ENCODE data around the gene GPR82. TPM values are rescaled to one million over a fixed set of nuclear protein-coding genes. Genes with fewer than 3 reads are reported as not detected.
"Not testable (repeated sequence)": the region's sequence is repeated elsewhere in the genome, so short reads cannot be mapped to it uniquely, and the experiment has no call there.

The GPR82 gene
- total RNA-seq = under 1 TPM in 1 of 2 donors, not detected in 1; 0.52 TPM

DNA sequence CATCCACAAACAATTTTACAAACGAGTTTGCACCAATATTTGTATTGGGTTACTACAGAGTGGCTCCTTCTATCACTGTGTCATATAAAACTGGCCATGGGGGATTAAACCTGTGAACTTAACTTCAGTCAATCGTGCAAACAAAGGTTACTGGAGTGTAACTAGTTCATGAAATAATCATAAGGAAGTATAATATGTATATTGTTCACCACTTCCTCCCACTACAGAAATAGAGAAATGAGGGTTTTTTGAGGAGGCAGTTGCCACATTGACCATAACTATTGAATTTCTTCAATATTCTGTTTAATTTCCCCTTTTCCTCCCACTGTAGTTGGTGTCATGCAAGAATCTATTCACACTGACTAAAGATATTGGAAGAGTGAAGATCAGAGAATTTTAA is at the start of gene GPR82:
Gene GPR82, plus strand, starts transcription at position 356 of the 400 bp plus-strand sequence. CDS start 2,846 bp downstream, outside the sequence.
- ATAC-seq = no peak
- H3K36me3 ChIP-seq (replicated peaks in 1 of 2; ENCODE audit: insufficient read depth in 1 of 2, low read depth in 2 of 2) = no peaks in the 10 kb centered on the region
- 46 to 49% methylated on average over 2 of the region's 2 CpGs for WGBS, 2 donors

GRCh38 chrX:41676361-41676760 is 47.6 kb upstream of the GPR82 start:
- H3K4me1 ChIP-seq; intact Hi-C loops (cut with DNase I); H3K27me3 ChIP-seq; DNase-seq; H3K9me3 ChIP-seq; ATAC-seq; H3K27ac ChIP-seq; H3K4me3 ChIP-seq; H3K36me3 ChIP-seq (replicated peaks in 1 of 2; ENCODE audit: insufficient read depth in 1 of 2, low read depth in 2 of 2): not testable (repeated sequence)
- 96 to 99% methylated on average over 11 to 14 of the region's 15 CpGs for WGBS, 2 donors

More for the DNA sequence above, at the start of gene GPR82:
- Histone ChIP-seq H3K4me1 (no peaks in the 10 kb centered on the region), H3K9me3 (no peaks in the 10 kb centered on the region), H3K4me3 (no peak within 1 kb of the TSS), H3K27ac (no peak within 1 kb of the TSS), H3K27me3 (no peaks in the 10 kb centered on the region)
- intact Hi-C loops (cut with DNase I) = no loop called here
- no peak for TF ChIP-seq POLR2A (IDR thresholded peaks at IDR 0.05)
- TF ChIP-seq, protein P1, sequence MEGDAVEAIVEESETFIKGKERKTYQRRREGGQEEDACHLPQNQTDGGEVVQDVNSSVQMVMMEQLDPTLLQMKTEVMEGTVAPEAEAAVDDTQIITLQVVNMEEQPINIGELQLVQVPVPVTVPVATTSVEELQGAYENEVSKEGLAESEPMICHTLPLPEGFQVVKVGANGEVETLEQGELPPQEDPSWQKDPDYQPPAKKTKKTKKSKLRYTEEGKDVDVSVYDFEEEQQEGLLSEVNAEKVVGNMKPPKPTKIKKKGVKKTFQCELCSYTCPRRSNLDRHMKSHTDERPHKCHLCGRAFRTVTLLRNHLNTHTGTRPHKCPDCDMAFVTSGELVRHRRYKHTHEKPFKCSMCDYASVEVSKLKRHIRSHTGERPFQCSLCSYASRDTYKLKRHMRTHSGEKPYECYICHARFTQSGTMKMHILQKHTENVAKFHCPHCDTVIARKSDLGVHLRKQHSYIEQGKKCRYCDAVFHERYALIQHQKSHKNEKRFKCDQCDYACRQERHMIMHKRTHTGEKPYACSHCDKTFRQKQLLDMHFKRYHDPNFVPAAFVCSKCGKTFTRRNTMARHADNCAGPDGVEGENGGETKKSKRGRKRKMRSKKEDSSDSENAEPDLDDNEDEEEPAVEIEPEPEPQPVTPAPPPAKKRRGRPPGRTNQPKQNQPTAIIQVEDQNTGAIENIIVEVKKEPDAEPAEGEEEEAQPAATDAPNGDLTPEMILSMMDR (IDR thresholded peaks at IDR 0.05) = no peak
- DNase-seq = no peak

DNA sequence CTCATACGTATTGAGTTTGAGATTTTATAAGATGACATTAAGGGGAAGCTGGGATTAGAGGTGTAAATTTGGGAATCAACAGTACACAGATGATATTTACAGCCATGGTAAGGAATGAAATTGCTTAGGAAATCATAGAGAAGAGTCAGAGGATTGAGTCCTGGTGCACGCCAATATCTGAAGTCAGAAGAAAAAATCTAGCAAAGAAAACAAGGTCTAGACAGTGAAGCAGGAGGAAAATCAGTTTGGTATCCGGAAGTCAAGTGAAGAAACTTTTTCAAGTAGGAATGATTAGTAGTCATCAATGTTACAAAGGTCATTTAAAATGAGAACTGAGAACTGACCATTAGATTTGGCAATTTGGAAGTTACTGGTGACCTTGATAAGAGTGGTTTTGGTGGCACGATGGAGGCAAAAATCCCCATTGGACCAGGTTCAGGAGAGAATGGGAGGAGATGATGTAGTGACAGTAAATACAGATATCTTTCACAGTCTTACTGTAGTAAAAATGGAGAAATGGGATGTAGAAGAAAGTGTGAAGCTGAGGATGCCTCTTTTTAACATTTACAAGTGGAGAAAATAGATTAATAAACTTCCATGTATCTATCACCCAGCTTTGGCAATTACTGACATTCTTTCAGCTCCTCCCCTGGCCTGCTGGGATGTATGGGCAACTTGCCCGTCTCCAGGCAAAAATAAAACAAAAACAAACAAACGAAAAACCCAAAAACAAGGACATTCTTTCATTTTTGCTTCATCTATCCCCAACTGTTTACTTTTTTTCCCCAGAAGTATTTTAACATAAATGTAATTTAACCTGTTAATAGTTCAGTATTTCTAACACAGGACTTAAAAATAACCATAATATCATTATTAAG is 46.6 kb upstream of the GPR82 start:
- ATAC-seq (no peak), DNase-seq (no peak)
- H3K36me3 ChIP-seq (replicated peaks in 1 of 2; ENCODE audit: insufficient read depth in 1 of 2, low read depth in 2 of 2) = no peaks in the 10 kb centered on the region
- intact Hi-C loops (cut with DNase I) = no loop called here
- H3K4me3 ChIP-seq = no peak overlapping the region
- no peaks in the 10 kb centered on the region for H3K9me3 ChIP-seq
- H3K27ac ChIP-seq = no peak overlapping the region
- no peaks in the 10 kb centered on the region for H3K4me1 ChIP-seq
- TF ChIP-seq POLR2A (IDR thresholded peaks at IDR 0.05) = no peak
- TF ChIP-seq, protein P1 (IDR thresholded peaks at IDR 0.05) = no peak
- H3K27me3 ChIP-seq = no peaks in the 10 kb centered on the region
- WGBS, 2 donors = 67 to 73% methylated on average over 4 to 6 of the region's 6 CpGs

GRCh38 chrX:41684138-41684537 is 39.8 kb upstream of the GPR82 start:
- DNase-seq = peak; percentile 38 to 74 (median 66)
- Histone ChIP-seq H3K27me3 (no peaks in the 10 kb centered on the region), H3K4me1 (peaks cover 8% of the 10 kb centered on the region), H3K36me3 (replicated peaks in 1 of 2; ENCODE audit: insufficient read depth in 1 of 2, low read depth in 2 of 2) (no peaks in the 10 kb centered on the region), H3K4me3 (no peak overlapping the region), H3K27ac (no peak overlapping the region), H3K9me3 (no peaks in the 10 kb centered on the region)
- intact Hi-C loops (cut with DNase I) = no loop called here
- peak; percentile 45 for ATAC-seq
- TF ChIP-seq, protein P1 (IDR thresholded peaks at IDR 0.05) = no peak
- no peak for TF ChIP-seq POLR2A (IDR thresholded peaks at IDR 0.05)
- WGBS, 2 donors = 8 to 12% methylated on average over 3 of the region's 3 CpGs

DNA sequence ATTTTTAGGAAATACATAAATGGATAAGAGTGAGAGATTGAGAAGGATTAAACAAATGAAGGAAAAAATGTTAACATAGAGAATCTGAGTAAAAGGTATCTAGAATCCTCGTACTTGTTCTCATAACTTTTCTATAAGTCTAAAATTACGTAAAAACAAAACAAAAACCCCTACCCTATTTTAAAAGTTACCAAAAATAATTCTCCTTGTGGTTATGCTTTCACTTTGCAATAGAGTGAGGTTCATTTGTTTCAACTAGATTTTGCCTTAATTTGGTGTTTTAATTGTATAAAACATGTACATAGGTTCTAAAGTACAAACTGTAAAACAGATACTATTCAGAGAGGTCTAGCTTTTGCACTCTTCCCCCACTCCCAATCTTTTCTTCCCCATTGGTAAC is 39.0 kb upstream of the GPR82 start:
- Histone ChIP-seq H3K36me3 (replicated peaks in 1 of 2; ENCODE audit: insufficient read depth in 1 of 2, low read depth in 2 of 2) (no peaks in the 10 kb centered on the region), H3K4me3 (no peak overlapping the region), H3K4me1 (peaks cover 8% of the 10 kb centered on the region), H3K27me3 (no peaks in the 10 kb centered on the region), H3K27ac (no peak overlapping the region), H3K9me3 (no peaks in the 10 kb centered on the region)
- DNase-seq (no peak), ATAC-seq (no peak)
- 89 to 92% methylated on average over 2 of the region's 2 CpGs for WGBS, 2 donors
- intact Hi-C loops (cut with DNase I) = no loop called here
- no peak for TF ChIP-seq POLR2A (IDR thresholded peaks at IDR 0.05)
- TF ChIP-seq, protein P1 (IDR thresholded peaks at IDR 0.05) = no peak

Data from body of pancreas (tissue), 4 donors.